Parathyroid adenoma (tissue), 2 donors: ENCODE measurements around the gene ADARB2.
"Not testable (repeated sequence)": the region's sequence is repeated elsewhere in the genome, so short reads cannot be mapped to it uniquely, and the experiment has no call there.

ENCODE experiments used
- H2AFZ ChIP-seq: fragments of 300-600 bp; sonication (generic); one replicate; pipeline ENCODE4 v1.7.0; 2017; ENCODE audit warnings: antibody characterized with exemption, mild to moderate bottlenecking
- H3K27ac ChIP-seq: fragments of 300-600 bp; sonication (generic); one replicate; pipeline ENCODE4 v1.7.0; 2017
- H3K27me3 ChIP-seq: fragments of 300-600 bp; sonication (generic); one replicate; pipeline ENCODE4 v1.7.0; 2017; ENCODE audit warnings: low read length; ENCODE audit not compliant: control insufficient read depth, insufficient read depth
- H3K36me3 ChIP-seq: fragments of 300-600 bp; sonication (generic); one replicate; pipeline ENCODE4 v1.7.0; 2017; ENCODE audit warnings: low read length; ENCODE audit not compliant: control insufficient read depth, insufficient read depth
- H3K4me1 ChIP-seq: fragments of 300-600 bp; sonication (generic); one replicate; pipeline ENCODE4 v1.7.0; 2017; ENCODE audit warnings: control low read depth
- H3K4me2 ChIP-seq: fragments of 300-600 bp; sonication (generic); one replicate; pipeline ENCODE4 v1.7.0; 2017; ENCODE audit warnings: low read length
- H3K4me3 ChIP-seq: fragments of 300-600 bp; sonication (generic); one replicate; pipeline ENCODE4 v1.7.0; 2017; ENCODE audit warnings: low read depth, low read length
- H3K79me2 ChIP-seq: fragments of 300-600 bp; sonication (generic); one replicate; pipeline ENCODE4 v1.7.0; 2017; ENCODE audit warnings: control low read depth
- H3K9ac ChIP-seq: fragments of 300-600 bp; sonication (generic); one replicate; pipeline ENCODE4 v1.7.0; 2017; ENCODE audit warnings: mild to moderate bottlenecking
- H3K9me3 ChIP-seq: fragments of 300-600 bp; sonication (generic); one replicate; pipeline ENCODE4 v1.7.0; 2017; ENCODE audit warnings: low read length; ENCODE audit not compliant: control insufficient read depth
- TF ChIP-seq, protein P1 (sequence below): fragments of 300-600 bp; sonication (generic); IDR thresholded peaks from one replicate; pipeline ENCODE4 v1.7.0; 2017; ENCODE audit warnings: antibody characterized with exemption, mild to moderate bottlenecking
- donor health status: primary hyperparathyroidism.

The ADARB2 gene

DNA sequence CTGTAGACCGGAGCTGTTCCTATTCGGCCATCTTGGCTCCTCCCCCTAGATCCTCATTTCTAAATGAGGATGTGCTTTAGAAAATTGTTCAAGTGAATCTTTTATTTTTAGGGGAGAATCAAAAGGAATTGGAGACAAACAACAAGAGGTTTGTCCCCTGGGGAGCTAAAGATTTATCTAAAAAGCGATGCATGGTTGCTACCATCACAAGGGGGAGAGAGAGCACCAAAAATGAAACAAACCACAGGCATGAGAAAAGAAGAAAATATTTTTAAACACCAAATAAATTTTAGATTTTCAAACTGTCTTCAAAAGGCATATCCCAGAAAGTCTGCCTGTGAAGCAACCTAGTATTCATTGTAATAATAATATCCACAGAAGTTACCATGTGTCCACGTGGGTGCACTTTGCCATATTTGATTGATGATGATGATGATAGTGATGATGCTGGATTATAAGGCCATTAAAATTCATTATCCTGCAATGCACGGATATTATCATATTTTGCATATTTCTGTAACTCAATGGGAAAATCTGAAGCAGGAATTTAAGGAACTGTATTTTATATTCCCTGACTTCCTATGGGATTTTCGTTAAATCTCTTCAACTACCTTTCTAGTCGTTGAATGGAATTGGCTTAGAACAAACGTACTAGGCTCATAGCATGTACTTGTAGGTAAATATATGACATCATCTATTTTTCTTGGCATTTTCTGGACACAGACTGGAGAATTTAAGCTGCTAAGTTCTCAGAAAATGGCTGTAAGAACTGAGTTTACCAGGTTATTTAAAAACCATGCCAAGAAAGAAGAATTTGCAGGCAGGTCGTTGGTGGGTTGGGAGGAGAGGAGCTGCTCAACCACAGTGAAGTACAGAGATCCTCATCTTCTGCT lies 509.6 kb downstream of the ADARB2 start:
- Histone ChIP-seq H3K36me3 (no peaks in the 10 kb centered on the region), H3K4me2 (no peak overlapping the region), H2AFZ (no peak overlapping the region), H3K4me3 (no peak overlapping the region), H3K27ac (no peak overlapping the region), H3K79me2 (no peaks in the 10 kb centered on the region), H3K27me3 (no peaks in the 10 kb centered on the region), H3K9me3 (no peaks in the 10 kb centered on the region), H3K9ac (no peak overlapping the region), H3K4me1 (no peaks in the 10 kb centered on the region)
- TF ChIP-seq, protein P1, sequence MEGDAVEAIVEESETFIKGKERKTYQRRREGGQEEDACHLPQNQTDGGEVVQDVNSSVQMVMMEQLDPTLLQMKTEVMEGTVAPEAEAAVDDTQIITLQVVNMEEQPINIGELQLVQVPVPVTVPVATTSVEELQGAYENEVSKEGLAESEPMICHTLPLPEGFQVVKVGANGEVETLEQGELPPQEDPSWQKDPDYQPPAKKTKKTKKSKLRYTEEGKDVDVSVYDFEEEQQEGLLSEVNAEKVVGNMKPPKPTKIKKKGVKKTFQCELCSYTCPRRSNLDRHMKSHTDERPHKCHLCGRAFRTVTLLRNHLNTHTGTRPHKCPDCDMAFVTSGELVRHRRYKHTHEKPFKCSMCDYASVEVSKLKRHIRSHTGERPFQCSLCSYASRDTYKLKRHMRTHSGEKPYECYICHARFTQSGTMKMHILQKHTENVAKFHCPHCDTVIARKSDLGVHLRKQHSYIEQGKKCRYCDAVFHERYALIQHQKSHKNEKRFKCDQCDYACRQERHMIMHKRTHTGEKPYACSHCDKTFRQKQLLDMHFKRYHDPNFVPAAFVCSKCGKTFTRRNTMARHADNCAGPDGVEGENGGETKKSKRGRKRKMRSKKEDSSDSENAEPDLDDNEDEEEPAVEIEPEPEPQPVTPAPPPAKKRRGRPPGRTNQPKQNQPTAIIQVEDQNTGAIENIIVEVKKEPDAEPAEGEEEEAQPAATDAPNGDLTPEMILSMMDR: no peak

DNA sequence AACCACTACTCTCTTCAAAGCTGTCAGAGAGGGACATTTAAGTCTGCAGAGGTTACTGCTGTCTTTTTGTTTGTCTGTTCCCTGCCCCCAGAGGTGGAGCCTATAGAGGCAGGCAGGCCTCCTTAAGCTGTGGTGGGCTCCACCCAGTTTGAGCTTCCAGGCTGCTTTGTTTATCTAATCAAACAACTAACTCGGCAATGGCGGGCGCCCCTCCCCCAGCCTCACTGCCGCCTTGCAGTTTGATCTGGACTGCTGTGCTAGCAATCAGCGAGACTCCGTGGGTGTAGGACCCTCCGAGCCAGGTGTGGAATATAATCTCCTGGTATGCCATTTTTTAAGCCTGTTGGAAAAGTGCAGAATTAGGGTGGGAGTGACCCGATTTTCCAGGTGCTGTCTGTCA lies 510.4 kb downstream of the ADARB2 start:
- not testable (repeated sequence) for H3K4me1 ChIP-seq, H3K9me3 ChIP-seq, H2AFZ ChIP-seq, H3K79me2 ChIP-seq, H3K36me3 ChIP-seq, H3K27me3 ChIP-seq, H3K27ac ChIP-seq, H3K4me2 ChIP-seq, H3K4me3 ChIP-seq, H3K9ac ChIP-seq

DNA sequence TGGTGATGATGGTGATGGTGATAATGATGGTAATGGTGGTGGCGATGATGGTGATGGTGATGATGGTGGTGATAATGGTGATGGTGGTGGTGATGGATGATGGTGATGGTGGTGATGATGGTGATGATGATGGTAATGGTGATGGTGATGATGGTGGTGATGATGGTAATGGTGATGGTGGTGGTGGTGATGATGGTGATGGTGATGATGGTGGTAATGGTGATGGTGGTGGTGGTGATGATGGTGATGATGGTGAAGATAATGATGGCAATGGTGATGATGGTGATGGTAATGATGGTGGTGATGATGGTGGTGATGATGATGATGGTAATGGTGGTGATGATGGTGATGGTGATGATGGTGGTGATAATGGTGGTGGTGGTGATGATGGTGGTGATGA lies 517.5 kb downstream of the ADARB2 start:
- not testable (repeated sequence) for H3K79me2 ChIP-seq, H3K9ac ChIP-seq, H3K27ac ChIP-seq, H3K4me2 ChIP-seq, H3K4me3 ChIP-seq, H3K27me3 ChIP-seq, H3K4me1 ChIP-seq, H3K36me3 ChIP-seq, H2AFZ ChIP-seq, H3K9me3 ChIP-seq

DNA sequence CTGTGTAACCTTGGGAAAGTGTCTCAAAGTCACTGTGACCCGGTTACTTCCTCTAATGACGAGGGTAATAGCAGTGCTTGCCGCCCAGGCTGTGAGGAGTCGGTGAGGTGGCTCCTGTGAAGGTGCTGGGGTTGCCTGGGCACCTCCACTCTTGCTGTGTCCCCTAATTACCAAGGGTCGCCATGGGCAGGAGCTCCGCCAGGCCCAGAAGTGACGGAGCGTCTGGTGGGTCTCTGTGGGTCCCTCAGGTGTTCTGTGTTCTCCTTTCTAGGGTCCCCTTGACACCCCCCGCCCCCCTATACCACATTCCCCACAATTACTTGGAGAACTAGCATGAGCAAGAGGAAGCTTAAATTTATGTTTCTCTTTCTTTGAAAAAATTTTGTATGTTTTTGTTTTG lies 519.7 kb downstream of the ADARB2 start:
- Histone ChIP-seq H2AFZ (no peak overlapping the region), H3K4me2 (no peak overlapping the region), H3K4me1 (no peaks in the 10 kb centered on the region), H3K9me3 (no peaks in the 10 kb centered on the region), H3K36me3 (no peaks in the 10 kb centered on the region), H3K79me2 (no peaks in the 10 kb centered on the region), H3K4me3 (no peak overlapping the region), H3K9ac (no peak overlapping the region), H3K27ac (no peak overlapping the region), H3K27me3 (no peaks in the 10 kb centered on the region)
- TF ChIP-seq, protein P1: no peak

DNA sequence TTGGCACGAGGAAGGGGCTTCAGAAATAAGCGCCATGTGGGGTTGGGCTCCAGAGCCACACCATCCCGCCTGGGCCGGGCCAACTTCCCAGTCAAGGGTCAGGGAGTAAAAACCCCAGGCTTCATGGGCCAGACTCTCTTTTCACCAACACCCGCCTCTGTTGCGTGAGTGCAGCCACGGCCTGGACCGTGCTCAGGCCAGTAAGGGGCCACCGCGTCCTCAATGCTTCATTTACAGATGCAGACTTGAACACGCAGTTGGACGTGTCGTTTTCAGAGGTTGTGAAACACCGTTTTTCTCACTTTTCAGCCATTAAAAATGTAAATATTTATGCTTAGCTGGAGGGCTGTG lies 520.1 kb downstream of the ADARB2 start:
- Histone ChIP-seq H3K27ac (no peak overlapping the region), H3K27me3 (no peaks in the 10 kb centered on the region), H3K4me1 (no peaks in the 10 kb centered on the region), H3K4me2 (no peak overlapping the region), H2AFZ (no peak overlapping the region), H3K36me3 (no peaks in the 10 kb centered on the region), H3K79me2 (no peaks in the 10 kb centered on the region), H3K4me3 (no peak overlapping the region), H3K9me3 (no peaks in the 10 kb centered on the region), H3K9ac (no peak overlapping the region)
- TF ChIP-seq, protein P1: no peak
